H1 (cell line): Measurements from ENCODE around the gene MUC2. TPM values are rescaled to one million over a fixed set of nuclear protein-coding genes. Genes with fewer than 3 reads are reported as not detected.

ENCODE experiments used
- CTCF ChIA-PET: fragments of 300-600 bp; sonication (Branson Sonifier 250); formaldehyde crosslinking; loops from one replicate; lab custom pipeline; 2021; ENCODE audit not compliant: partially characterized antibody; lab: Charles Lee
- POLR2A ChIA-PET: fragments of 300-600 bp; sonication (Branson Sonifier 250); formaldehyde crosslinking; loops from one replicate; lab custom pipeline; 2021; ENCODE audit warnings: inconsistent platforms; ENCODE audit not compliant: partially characterized antibody; lab: Charles Lee
- DNase-seq, 2 experiments: peaks; one replicate each; pipeline versions ENCODE4 v3.0.0 to v3.0.0-alpha.2; 2010 to 2022; ENCODE audit warnings: low spot score in 2 of 2, low read depth in 1 of 2, mixed read lengths in 1 of 2
- FAIRE-seq: peaks from 2 replicates; lab custom pipeline; 2011; peaks lifted over from hg19 to GRCh38; lab: Jason Lieb, UNC
- H2AFZ ChIP-seq: 2 replicates; pipeline ENCODE4 v1.8.1; 2012; ENCODE audit warnings: low read length, inconsistent platforms
- H2AK5ac ChIP-seq: 2 replicates; pipeline ENCODE4 v1.6.1; 2013; ENCODE audit warnings: low read depth, low read length
- H2BK120ac ChIP-seq: replicated peaks from 2 replicates; pipeline ENCODE3; 2013; ENCODE audit warnings: low read depth, low read length, inconsistent platforms
- H2BK12ac ChIP-seq: 2 replicates; pipeline ENCODE4 v1.6.1; 2013; ENCODE audit warnings: low read depth, low read length
- H2BK15ac ChIP-seq: 2 replicates; pipeline ENCODE4 v1.6.1; 2013; ENCODE audit warnings: low read length
- H2BK20ac ChIP-seq: 2 replicates; pipeline ENCODE4 v1.6.1; 2013; ENCODE audit warnings: low read length
- H2BK5ac ChIP-seq: 2 replicates; pipeline ENCODE4 v1.6.1; 2013; ENCODE audit warnings: low read depth, low read length
- H3K14ac ChIP-seq: 2 replicates; pipeline ENCODE4 v1.6.1; 2013; ENCODE audit warnings: inconsistent platforms; ENCODE audit not compliant: insufficient read length
- H3K18ac ChIP-seq: 2 replicates; pipeline ENCODE4 v1.6.1; 2013; ENCODE audit warnings: low read length; ENCODE audit errors: extremely low read depth
- H3K23ac ChIP-seq: 2 replicates; pipeline ENCODE4 v1.6.1; 2013; ENCODE audit warnings: inconsistent platforms; ENCODE audit not compliant: insufficient read length
- H3K23me2 ChIP-seq: 2 replicates; pipeline ENCODE4 v1.6.1; 2013; ENCODE audit warnings: low read depth, low read length
- H3K27ac ChIP-seq: 2 replicates; pipeline ENCODE4 v1.6.1; 2011; ENCODE audit warnings: low read depth, low read length, inconsistent platforms
- H3K27me3 ChIP-seq, 4 experiments: replicated peaks in 1 of 4; 1 replicate in 1 of 4; 2 replicates in 3 of 4; pipeline versions ENCODE4 v1.6.1 to v1.8.1; 2011 to 2013; ENCODE audit warnings: low read length in 3 of 4, mild to moderate bottlenecking in 3 of 4, inconsistent platforms in 2 of 4, mixed read lengths in 2 of 4, moderate library complexity in 1 of 4; ENCODE audit not compliant: control insufficient read depth in 3 of 4, insufficient read depth in 3 of 4; ENCODE audit errors: extremely low read depth in 1 of 4
- H3K36me3 ChIP-seq, 4 experiments: 2 replicates each; pipeline versions ENCODE4 v1.6.1 to v1.8.1; 2011 to 2013; ENCODE audit warnings: mild to moderate bottlenecking in 4 of 4, low read length in 3 of 4, moderate library complexity in 2 of 4, control low read depth in 1 of 4, inconsistent platforms in 1 of 4; ENCODE audit not compliant: insufficient read depth in 4 of 4, control insufficient read depth in 2 of 4
- H3K4ac ChIP-seq: replicated peaks from 2 replicates; pipeline ENCODE3; 2013; ENCODE audit warnings: low read length, low read depth, mixed read lengths, inconsistent platforms; ENCODE audit not compliant: insufficient read length
- H3K4me1 ChIP-seq, 4 experiments: replicated peaks in 1 of 4; 1 replicate in 1 of 4; 2 replicates in 3 of 4; pipeline versions ENCODE4 v1.6.1 to v1.8.1; 2011 to 2013; ENCODE audit warnings: low read length in 3 of 4, inconsistent platforms in 2 of 4, mixed read lengths in 1 of 4; ENCODE audit not compliant: insufficient read depth in 4 of 4, control insufficient read depth in 3 of 4
- H3K4me2 ChIP-seq, 2 experiments: 2 replicates each; pipeline versions ENCODE4 v1.6.1 to v1.8.1; 2011 to 2013; ENCODE audit warnings: low read depth in 2 of 2, low read length in 2 of 2, control low read depth in 1 of 2, inconsistent platforms in 1 of 2, mild to moderate bottlenecking in 1 of 2; ENCODE audit not compliant: insufficient read depth in 1 of 2
- H3K4me3 ChIP-seq, 4 experiments: fragments of 200-600, 300-600 bp in 1 of 4; sonication (generic), shearing (Covaris generic), sonication (Bioruptor Twin) in 1 of 4; 2 replicates each; pipeline versions ENCODE4 v1.5.1 to v1.8.1; 2011 to 2016; ENCODE audit warnings: low read length in 4 of 4, low read depth in 3 of 4, control low read depth in 2 of 4, inconsistent platforms in 2 of 4, mild to moderate bottlenecking in 2 of 4, mixed read lengths in 1 of 4, moderate library complexity in 1 of 4; ENCODE audit not compliant: insufficient read depth in 2 of 4; ENCODE audit errors: extremely low read depth in 1 of 4
- H3K56ac ChIP-seq: replicated peaks from 2 replicates; pipeline ENCODE3; 2013; ENCODE audit warnings: low read depth, mild to moderate bottlenecking, mixed read lengths, low read length, inconsistent platforms; ENCODE audit not compliant: insufficient read length
- H3K79me1 ChIP-seq: 2 replicates; pipeline ENCODE4 v1.6.1; 2013; ENCODE audit warnings: low read depth, low read length, control low read depth
- H3K79me2 ChIP-seq, 2 experiments: 2 replicates each; pipeline versions ENCODE4 v1.6.1 to v1.8.1; 2012 to 2013; ENCODE audit warnings: low read length in 2 of 2, mild to moderate bottlenecking in 2 of 2, inconsistent platforms in 1 of 2; ENCODE audit not compliant: insufficient read depth in 2 of 2, control insufficient read depth in 1 of 2
- H3K9ac ChIP-seq, 4 experiments: replicated peaks in 1 of 4; 1 replicate in 1 of 4; 2 replicates in 3 of 4; pipeline versions ENCODE4 v1.6.1 to v1.8.1; 2011 to 2013; ENCODE audit warnings: low read depth in 3 of 4, low read length in 3 of 4, control low read depth in 2 of 4, mild to moderate bottlenecking in 2 of 4, moderate library complexity in 2 of 4, inconsistent platforms in 1 of 4; ENCODE audit errors: extremely low read depth in 1 of 4
- H3K9me3 ChIP-seq, 2 experiments: 2 replicates each; pipeline versions ENCODE4 v1.6.1 to v1.8.1; 2012 to 2013; ENCODE audit warnings: mild to moderate bottlenecking in 2 of 2, moderate library complexity in 2 of 2, control low read depth in 1 of 2, inconsistent platforms in 1 of 2, low read depth in 1 of 2, low read length in 1 of 2, mixed read lengths in 1 of 2; ENCODE audit not compliant: insufficient read depth in 2 of 2
- H4K20me1 ChIP-seq, 2 experiments: replicated peaks in 1 of 2; 2 replicates each; pipeline versions ENCODE3 to v1.8.1; 2011 to 2013; ENCODE audit warnings: inconsistent platforms in 2 of 2, low read length in 2 of 2, mild to moderate bottlenecking in 1 of 2; ENCODE audit not compliant: insufficient read depth in 2 of 2, control insufficient read depth in 1 of 2
- H4K5ac ChIP-seq: 2 replicates; pipeline ENCODE4 v1.6.1; 2013; ENCODE audit warnings: low read length, low read depth, mixed read lengths, inconsistent platforms; ENCODE audit not compliant: insufficient read length
- H4K8ac ChIP-seq: 2 replicates; pipeline ENCODE4 v1.8.0; 2013; ENCODE audit warnings: mild to moderate bottlenecking, moderate library complexity, low read length, inconsistent platforms; ENCODE audit not compliant: insufficient read depth; ENCODE audit errors: extremely low read depth
- H4K91ac ChIP-seq: replicated peaks from 2 replicates; pipeline ENCODE3; 2013; ENCODE audit warnings: low read length, mixed read lengths, inconsistent platforms; ENCODE audit not compliant: insufficient read length
- CBX8 ChIP-seq: fragments of 300-800, 300-1000 bp; sonication (generic); IDR thresholded peaks from 2 replicates; pipeline ENCODE4 v1.7.1; 2016; ENCODE audit warnings: low read depth, low read length, borderline replicate concordance
- CEBPB ChIP-seq: IDR thresholded peaks from 2 replicates; pipeline ENCODE4 v1.6.1; 2012; ENCODE audit warnings: low read depth, low read length
- GABPA ChIP-seq: IDR thresholded peaks from 2 replicates; pipeline ENCODE4 v1.6.1; 2011; ENCODE audit warnings: mild to moderate bottlenecking, low read length, moderate library complexity, borderline replicate concordance; ENCODE audit not compliant: insufficient read depth
- KDM1A ChIP-seq: fragments of 200-600, 300-600 bp; sonication (generic); IDR thresholded peaks from 2 replicates; pipeline ENCODE4 v1.7.1; 2016; ENCODE audit warnings: mild to moderate bottlenecking, low read length, borderline replicate concordance
- NRF1 ChIP-seq: IDR thresholded peaks from 2 replicates; pipeline ENCODE4 v1.6.1; 2011; ENCODE audit warnings: mild to moderate bottlenecking, low read depth, low read length, improper control_type of control experiment
- RAD21 ChIP-seq, 2 experiments: IDR thresholded peaks in 1 of 2; conservative IDR thresholded peaks in 1 of 2; 2 replicates each; pipeline ENCODE4 v1.6.1; 2011; ENCODE audit warnings: low read depth in 2 of 2, low read length in 2 of 2, improper control_type of control experiment in 1 of 2, inconsistent platforms in 1 of 2, mild to moderate bottlenecking in 1 of 2, moderate library complexity in 1 of 2
- RFX5 ChIP-seq: IDR thresholded peaks from 2 replicates; pipeline ENCODE4 v1.6.1; 2011; ENCODE audit warnings: low read depth, low read length, improper control_type of control experiment, borderline replicate concordance
- SP2 ChIP-seq: IDR thresholded peaks from 2 replicates; pipeline ENCODE4 v1.6.1; 2012; ENCODE audit warnings: mild to moderate bottlenecking, low read length, inconsistent platforms
- WGBS, 2 experiments: shearing (Covaris generic) in 1 of 2; methylation state at CpG; one replicate each; pipeline versions ENCODE4 v1.1.6 to v1.1.7; 2013 to 2015; ENCODE audit warnings: low lambda C conversion rate in 2 of 2, mixed read lengths in 2 of 2, inconsistent platforms in 1 of 2, low coverage in 1 of 2, missing lambda C conversion rate in 1 of 2; ENCODE audit not compliant: insufficient replicate concordance in 2 of 2, insufficient coverage in 1 of 2, insufficient read length in 1 of 2; ENCODE audit errors: extremely low coverage in 1 of 2, missing lambda C conversion rate in 1 of 2; 5-methylcytosine and 5-hydroxymethylcytosine counted together
- polyA plus RNA-seq, 7 experiments: library from polyadenylated mRNA; depleted of rRNA in 3 of 7; stranded (reverse) in 5 of 7; unstranded in 2 of 7; fragments of >200 nt in 5 of 7; fragments of 200-250 nt in 2 of 7; gene quantifications; 1 replicate in 5 of 7; 2 replicates in 1 of 7; 4 replicates in 1 of 7; pipeline versions ENCODE4 v1.2.1 to v1.2.3, GENCODE V29; 2011 to 2013; ENCODE audit warnings: missing spikeins in 2 of 7, mixed read lengths in 2 of 7
- total RNA-seq: library from RNA; stranded (reverse); fragmentation: NEBNext Ultra II Directional; extraction: Animal tissue kit (Norgen Biotek cat#: 25700); gene quantifications from 2 replicates; pipeline ENCODE4 v1.2.1, GENCODE V29; 2021
- TF ChIP-seq, protein P1 (sequence below): IDR thresholded peaks from 2 replicates; pipeline ENCODE4 v1.6.1; 2011; ENCODE audit warnings: low read depth, mild to moderate bottlenecking, low read length; ENCODE audit not compliant: insufficient read depth

The MUC2 gene
- total and polyA plus RNA-seq, 2 of the 8 experiments (the other 6 are each of a cell fraction or from before 2014, with no cell fraction given) = not detected

DNA sequence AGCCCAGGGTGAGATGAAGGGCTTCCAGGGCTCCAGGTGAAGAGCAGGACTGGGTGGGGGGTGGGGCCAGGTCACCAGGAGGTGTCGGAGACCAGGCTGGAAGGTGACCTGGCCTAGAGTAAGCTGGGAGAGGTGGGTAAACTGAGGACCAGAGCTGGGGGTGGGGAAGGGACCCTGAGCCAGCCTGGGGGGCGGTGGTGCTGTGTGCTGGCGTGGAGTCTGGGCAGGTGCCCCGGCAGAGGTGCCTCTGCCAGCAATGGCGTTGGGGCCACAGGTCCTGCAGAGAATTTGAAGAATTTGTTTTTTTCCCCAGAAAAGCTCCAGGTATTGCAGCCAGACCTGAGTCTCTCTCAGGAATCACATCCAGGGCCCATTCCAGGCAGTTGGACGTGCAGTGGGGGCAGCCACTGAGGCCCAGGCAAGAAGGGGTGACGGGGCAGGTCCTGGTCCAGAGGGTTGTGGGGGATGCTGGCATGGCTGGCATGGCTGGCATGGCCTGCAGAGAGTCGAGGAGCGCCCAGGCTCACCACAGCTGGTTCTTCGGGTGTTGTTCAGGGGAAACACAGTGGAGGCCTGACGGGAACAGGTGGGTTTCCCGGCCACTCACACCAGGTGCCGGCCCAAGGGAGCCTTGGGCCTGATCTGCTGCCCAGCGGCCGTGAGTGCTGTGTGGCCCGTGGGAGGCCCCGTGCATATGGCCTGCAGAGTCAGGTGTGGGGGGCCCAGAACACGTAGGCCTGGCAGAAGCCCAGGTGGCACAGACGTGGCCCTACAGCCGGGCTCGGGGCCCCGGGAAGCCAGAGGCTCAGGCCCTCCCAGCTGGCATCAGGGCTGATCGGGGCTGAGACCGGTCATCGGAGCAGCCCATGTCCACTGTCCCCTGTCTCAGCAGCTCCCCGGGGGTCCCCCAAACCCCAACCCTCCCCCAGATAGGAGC lies 31.8 kb upstream of the MUC2 start:
- Histone ChIP-seq H3K36me3 (no peaks in the 10 kb centered on the region), H4K91ac (no peak overlapping the region), H3K14ac (no peak overlapping the region), H2AFZ (no peak overlapping the region), H3K56ac (no peak overlapping the region), H2AK5ac (no peak overlapping the region), H2BK12ac (no peak overlapping the region), H3K4me2 (no peak overlapping the region), H3K79me2 (no peaks in the 10 kb centered on the region), H3K23ac (no peak overlapping the region), H2BK5ac (no peak overlapping the region), H4K5ac (no peak overlapping the region), H3K4me1 (no peaks in the 10 kb centered on the region), H3K4ac (no peak overlapping the region), H3K79me1 (no peaks in the 10 kb centered on the region), H4K20me1 (peaks cover 0 to 3% of the 10 kb centered on the region in 2 experiments), H3K27me3 (no peaks in the 10 kb centered on the region; a peak in 1 of 7 replicates), H4K8ac (no peak overlapping the region), H3K23me2 (no peaks in the 10 kb centered on the region; the same call in 1 of the 2 replicates), H3K9me3 (no peaks in the 10 kb centered on the region), H3K9ac (no peak overlapping the region), H3K4me3 (no peak overlapping the region), H2BK20ac (no peak overlapping the region), H3K18ac (no peak overlapping the region), H2BK15ac (0 out of 2 replicates have a peak overlapping the region, but pooled peaks have one; percentile 29), H3K27ac (no peak overlapping the region), H2BK120ac (no peak overlapping the region)
- FAIRE-seq (no peak), DNase-seq (no peak)
- WGBS, 2 experiments = 91% methylated on average over 23 of the region's 26 CpGs; no CpG with 5 or more reads in 1 of the 2 experiments
- POLR2A ChIA-PET = interaction anchor here (0.6 to 1.5 kb wide), 3 partner anchors 15 to 140 kb away, joined by 3 read pairs; no protein-coding TSS in a partner anchor
- CTCF ChIA-PET = interaction anchor here (1.1 to 5.0 kb wide), 4 partner anchors 8 to 145 kb away, joined by 3 to 22 read pairs (median 4); no protein-coding TSS in a partner anchor
- TF ChIP-seq, protein P1, sequence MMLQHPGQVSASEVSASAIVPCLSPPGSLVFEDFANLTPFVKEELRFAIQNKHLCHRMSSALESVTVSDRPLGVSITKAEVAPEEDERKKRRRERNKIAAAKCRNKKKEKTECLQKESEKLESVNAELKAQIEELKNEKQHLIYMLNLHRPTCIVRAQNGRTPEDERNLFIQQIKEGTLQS = no peak
- TF ChIP-seq GABPA (no peak), NRF1 (no peak), CBX8 (no peak), RAD21 (IDR thresholded peaks at IDR 0.05 in 1 of 2, conservative IDR thresholded peaks at IDR 0.05 in 1 of 2; ENCODE audit: low read depth in 2 of 2, low read length in 2 of 2) (no peak), SP2 (no peak), KDM1A (no peak), CEBPB (no peak), RFX5 (no peak)
